Kidney (tissue), 14 donors: ENCODE results near the gene LCN15. TPM values are rescaled to one million over a fixed set of nuclear protein-coding genes. Genes with fewer than 3 reads are reported as not detected.
"Not testable (repeated sequence)": the region's sequence is repeated elsewhere in the genome, so short reads cannot be mapped to it uniquely, and the experiment has no call there.

ENCODE experiments used
- DNase-seq, 5 donors: peaks; one replicate each; pipeline ENCODE4 v3.0.0-alpha.2; 2013 to 2020
- FAIRE-seq: peaks from 2 replicates; lab custom pipeline; 2012; peaks lifted over from hg19 to GRCh38; lab: Jason Lieb, UNC
- H3K27ac ChIP-seq, 2 donors: one replicate each; pipeline ENCODE4 v1.7.0; 2013; ENCODE audit warnings: low read depth in 2 of 2, low read length in 2 of 2, inconsistent platforms in 1 of 2
- H3K27me3 ChIP-seq: one replicate; pipeline ENCODE4 v1.7.1; 2013; ENCODE audit warnings: low read length, inconsistent platforms; ENCODE audit not compliant: control insufficient read depth, insufficient read depth
- H3K36me3 ChIP-seq, 3 donors: one replicate each; pipeline versions ENCODE4 v1.7.0 to v1.7.1; 2013; ENCODE audit warnings: low read length in 3 of 3, control low read depth in 1 of 3, inconsistent platforms in 1 of 3; ENCODE audit not compliant: insufficient read depth in 3 of 3, control insufficient read depth in 2 of 3
- H3K4me1 ChIP-seq, 3 donors: one replicate each; pipeline versions ENCODE4 v1.7.0 to v1.7.1; 2013; ENCODE audit warnings: low read length in 3 of 3, inconsistent platforms in 1 of 3, low read depth in 1 of 3; ENCODE audit not compliant: control insufficient read depth in 2 of 3, insufficient read depth in 2 of 3
- H3K4me3 ChIP-seq, 3 donors: one replicate each; pipeline versions ENCODE4 v1.7.0 to v1.8.1; 2013; ENCODE audit warnings: low read length in 3 of 3, control low read depth in 1 of 3, inconsistent platforms in 1 of 3
- H3K9ac ChIP-seq, 3 donors: one replicate each; pipeline versions ENCODE4 v1.7.0 to v1.7.1; 2013; ENCODE audit warnings: low read length in 3 of 3, control low read depth in 1 of 3, inconsistent platforms in 1 of 3
- H3K9me3 ChIP-seq, 3 donors: one replicate each; pipeline versions ENCODE4 v1.7.0 to v1.7.1; 2013; ENCODE audit warnings: low read length in 3 of 3, control low read depth in 1 of 3, inconsistent platforms in 1 of 3; ENCODE audit not compliant: control insufficient read depth in 2 of 3, insufficient read depth in 1 of 3
- intact Hi-C: fragments of 100-400 bp; cut with DNase I; formaldehyde crosslinking; loops from one replicate; pipeline ENCODE4 v1.11.1; 2022
- polyA plus RNA-seq: library from polyadenylated mRNA; stranded (reverse); fragments of 350-450 nt; fragmentation: Illumina TruSeq; extraction: RNeasy Lipid Tissue Mini Kit (QIAGEN cat#74804); gene quantifications from one replicate; pipeline ENCODE4 v1.2.3, GENCODE V29; 2014; ENCODE audit warnings: low read depth, low replicate concordance; ENCODE audit not compliant: insufficient read depth
- total RNA-seq: library from RNA; stranded (reverse); fragmentation: NEBNext Ultra II Directional; extraction: Animal tissue kit (Norgen Biotek cat#: 25700); gene quantifications from one replicate; pipeline ENCODE4 v1.2.1, GENCODE V29; 2021
- TF ChIP-seq, protein P1 (sequence below): IDR thresholded peaks from 3 replicates; pipeline ENCODE4 v1.5.1; 2012; ENCODE audit warnings: mild to moderate bottlenecking, moderate library complexity, borderline replicate concordance; ENCODE audit not compliant: insufficient read depth; ENCODE audit errors: extremely low read depth
- donor health status: control.
- donor health status: control.
- donor health status: control.
- donor health status: control.
- donor health status: control.
- donor health status: DM: yes; HTN: yes; CAD: no.
- donor health status: Normal renal cell carcinoma (clear cell type).

LCN15 gene
- total and polyA plus RNA-seq, 2 donors from 2014 or later: not detected

GRCh38 chr9:136713550-136713949 is 50.8 kb downstream of the LCN15 start:
- peak overlapping the region; percentile 43 to 53 for H3K27ac ChIP-seq

DNA sequence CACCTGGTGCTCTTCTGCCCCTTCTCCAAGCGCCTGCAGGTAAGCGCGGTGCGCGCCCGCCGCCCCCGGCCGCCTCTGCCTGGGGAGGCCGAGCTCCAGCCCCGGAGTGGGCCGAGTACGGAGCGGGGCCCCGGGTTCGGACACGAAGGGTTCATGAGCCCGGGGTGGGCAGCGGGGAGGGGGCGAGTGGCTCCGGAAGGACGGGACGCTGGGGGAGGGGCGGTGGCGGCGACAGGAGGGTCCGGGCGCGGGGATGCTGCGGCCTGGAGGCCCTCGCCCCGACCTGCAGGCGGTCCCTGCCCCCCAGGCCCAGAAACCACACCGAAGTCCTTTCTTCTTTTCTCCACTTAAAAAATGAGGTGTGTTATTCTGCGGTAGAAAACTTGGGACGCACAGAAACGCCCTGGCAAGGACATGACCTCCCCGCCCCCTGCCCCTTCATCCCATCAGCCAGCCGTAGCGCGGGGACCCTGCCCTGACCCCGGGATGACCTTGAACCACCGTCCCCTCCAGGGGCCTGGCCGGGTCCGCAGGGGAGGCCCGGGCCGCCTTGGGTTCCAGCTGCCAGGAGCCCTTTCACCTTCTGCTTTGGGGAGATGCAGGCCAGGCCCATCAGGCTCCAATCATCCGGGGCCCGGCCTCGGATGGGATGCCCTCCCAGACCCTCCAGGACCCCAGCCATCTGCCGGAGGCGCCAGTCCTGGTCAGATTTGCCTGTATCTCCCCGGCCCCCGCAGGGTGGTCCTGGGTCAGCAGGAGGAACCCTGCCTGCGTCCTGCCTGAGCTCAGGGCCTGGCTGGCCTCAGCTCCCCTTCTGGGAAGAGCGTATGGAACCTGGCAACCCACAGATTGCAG is 51.4 kb downstream of the LCN15 start:
- Histone ChIP-seq H3K9me3 (no peaks in the 10 kb centered on the region), H3K4me1 (peaks cover 0 to 24% (median 0%) of the 10 kb centered on the region in 3 donors), H3K4me3 (peak overlapping the region; percentile 26 to 53 (median 34)), H3K27me3 (no peaks in the 10 kb centered on the region), H3K9ac (peak overlapping the region in 2 of 3 donors; percentile 16 to 19), H3K36me3 (no peaks in the 10 kb centered on the region), H3K27ac (peak overlapping the region; percentile 23 to 57)
- TF ChIP-seq, protein P1, sequence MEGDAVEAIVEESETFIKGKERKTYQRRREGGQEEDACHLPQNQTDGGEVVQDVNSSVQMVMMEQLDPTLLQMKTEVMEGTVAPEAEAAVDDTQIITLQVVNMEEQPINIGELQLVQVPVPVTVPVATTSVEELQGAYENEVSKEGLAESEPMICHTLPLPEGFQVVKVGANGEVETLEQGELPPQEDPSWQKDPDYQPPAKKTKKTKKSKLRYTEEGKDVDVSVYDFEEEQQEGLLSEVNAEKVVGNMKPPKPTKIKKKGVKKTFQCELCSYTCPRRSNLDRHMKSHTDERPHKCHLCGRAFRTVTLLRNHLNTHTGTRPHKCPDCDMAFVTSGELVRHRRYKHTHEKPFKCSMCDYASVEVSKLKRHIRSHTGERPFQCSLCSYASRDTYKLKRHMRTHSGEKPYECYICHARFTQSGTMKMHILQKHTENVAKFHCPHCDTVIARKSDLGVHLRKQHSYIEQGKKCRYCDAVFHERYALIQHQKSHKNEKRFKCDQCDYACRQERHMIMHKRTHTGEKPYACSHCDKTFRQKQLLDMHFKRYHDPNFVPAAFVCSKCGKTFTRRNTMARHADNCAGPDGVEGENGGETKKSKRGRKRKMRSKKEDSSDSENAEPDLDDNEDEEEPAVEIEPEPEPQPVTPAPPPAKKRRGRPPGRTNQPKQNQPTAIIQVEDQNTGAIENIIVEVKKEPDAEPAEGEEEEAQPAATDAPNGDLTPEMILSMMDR: no peak
- intact Hi-C loops: no loop called here
- FAIRE-seq: no peak
- DNase-seq: peak in 1 of 5 donors; percentile 84

More at GRCh38 chr9:136713550-136713949, 50.8 kb downstream of the LCN15 start:
- Histone ChIP-seq H3K4me1 (peaks cover 0 to 24% (median 5%) of the 10 kb centered on the region in 3 donors), H3K36me3 (no peaks in the 10 kb centered on the region), H3K9me3 (no peaks in the 10 kb centered on the region), H3K9ac (no peak overlapping the region), H3K27me3 (no peaks in the 10 kb centered on the region), H3K4me3 (peak overlapping the region in 1 of 3 donors; percentile 53)
- intact Hi-C loops: no loop called here
- no peak for FAIRE-seq
- TF ChIP-seq, protein P1: no peak
- no peak for DNase-seq

- no peaks in the 10 kb centered on the region for H3K27me3 ChIP-seq
- intact Hi-C loops: no loop called here
- H3K27ac ChIP-seq: peak within 1 kb of the TSS; percentile 23 to 57
- H3K4me1 ChIP-seq: peaks cover 0 to 24% (median 0%) of the 10 kb centered on the region in 3 donors
- peak within 1 kb of the TSS in 2 of 3 donors; percentile 16 to 19 for H3K9ac ChIP-seq
- H3K4me3 ChIP-seq: peak within 1 kb of the TSS; percentile 26 to 53 (median 34)
- TF ChIP-seq, protein P1: no peak
- peak in 4 of 5 donors; percentile 64 to 88 (median 75) for DNase-seq
- FAIRE-seq: no peak
- no peaks in the 10 kb centered on the region for H3K36me3 ChIP-seq
- H3K9me3 ChIP-seq: no peaks in the 10 kb centered on the region
These were observed 52.3 kb downstream of the LCN15 start, which contains the start of gene DIPK1B for GRCh38 chr9:136711751-136712689. TSS of gene DIPK1B (plus strand) at chr9:136712572. CDS start at chr9:136712666, 94 bp downstream.

GRCh38 chr9:136711219-136711648 is 53.1 kb downstream of the LCN15 start:
- H3K4me1 ChIP-seq: peaks cover 0 to 24% (median 0%) of the 10 kb centered on the region in 3 donors
- H3K9me3 ChIP-seq, H3K27ac ChIP-seq, H3K36me3 ChIP-seq, H3K9ac ChIP-seq, DNase-seq, intact Hi-C loops, H3K27me3 ChIP-seq, FAIRE-seq, H3K4me3 ChIP-seq: not testable (repeated sequence)
